22Rv1 (cell line): ENCODE data around the gene RHBDL3.
"Not testable (repeated sequence)": the region's sequence is repeated elsewhere in the genome, so short reads cannot be mapped to it uniquely, and the experiment has no call there.

Experiments
- H3K27ac ChIP-seq: fragments of 450-650 bp; 2 replicates; pipeline ENCODE4 v1.5.1; 2017
- CTCF ChIP-seq: fragments of 450-650 bp; IDR thresholded peaks from 2 replicates; pipeline ENCODE4 v1.5.1; 2017; ENCODE audit warnings: mild to moderate bottlenecking
- ZFX ChIP-seq: fragments of 450-650 bp; IDR thresholded peaks from 2 replicates; pipeline ENCODE4 v1.6.1; 2017; ENCODE audit warnings: antibody characterized with exemption, borderline replicate concordance

Gene RHBDL3

GRCh38 chr17:32259586-32259985, 6.0 kb upstream of the RHBDL3 start:
- no peak overlapping the region for H3K27ac ChIP-seq
- TF ChIP-seq CTCF (no peak), ZFX (no peak)

GRCh38 chr17:32261417-32261736, 4.3 kb upstream of the RHBDL3 start:
- TF ChIP-seq CTCF (no peak), ZFX (no peak)
- H3K27ac ChIP-seq = no peak overlapping the region

- TF ChIP-seq ZFX = no peak
- TF ChIP-seq CTCF = no peak
- no peak overlapping the region for H3K27ac ChIP-seq
Measured at GRCh38 chr17:32261936-32262510, 3.6 kb upstream of the RHBDL3 start.

- not testable (repeated sequence) for H3K27ac ChIP-seq
Measured at GRCh38 chr17:32263515-32263914, 2.1 kb upstream of the RHBDL3 start.

- no peak overlapping the region for H3K27ac ChIP-seq
- TF ChIP-seq ZFX (no peak), CTCF (no peak)
Measured at GRCh38 chr17:32264140-32264799, 1.4 kb upstream of the RHBDL3 start.

GRCh38 chr17:32264823-32265191, 825 bp upstream of the RHBDL3 start:
- TF ChIP-seq ZFX = no peak
- TF ChIP-seq CTCF = no peak
- H3K27ac ChIP-seq = no peak overlapping the region

- TF ChIP-seq CTCF (no peak), ZFX (no peak)
- no peak overlapping the region for H3K27ac ChIP-seq
Measured at GRCh38 chr17:32266051-32266388, 388 bp downstream of the RHBDL3 start.
